Measurements from ENCODE around the gene UBE3D. TPM values are rescaled to one million over a fixed set of nuclear protein-coding genes. Genes with fewer than 3 reads are reported as not detected.

UBE3D gene
- total and polyA plus RNA-seq, 2 of the 4 experiments (the other 2 are of a cell fraction) = 3.2 to 6.3 TPM

DNA sequence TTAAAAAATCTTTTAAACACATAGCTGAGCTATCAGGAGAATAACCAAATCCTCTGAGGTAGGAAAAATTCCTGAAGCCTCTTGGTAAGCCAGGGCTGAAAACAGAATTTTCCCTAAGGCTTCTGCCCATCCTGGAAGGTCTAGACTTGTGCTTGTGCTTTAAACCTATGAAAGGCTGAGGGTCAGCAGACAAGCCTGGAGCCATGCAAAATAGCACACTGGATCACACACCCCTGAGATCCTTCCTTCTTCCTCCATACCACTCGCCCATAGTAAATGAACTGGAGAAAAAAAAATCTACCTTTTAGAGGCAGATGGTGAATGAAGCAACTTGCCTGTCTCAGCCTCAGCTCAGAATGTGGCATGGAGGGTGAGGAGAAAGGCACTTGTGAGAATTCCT is 144.4 kb downstream of the UBE3D start:
- POLR2A ChIA-PET (ENCODE audit: unreplicated experiment) = no interaction called here
- Histone ChIP-seq H2BK5ac (ENCODE audit: low read depth, low read length, poor library complexity, severe bottlenecking) (no peak overlapping the region), H3K4me1 (ENCODE audit: control insufficient read depth, insufficient read depth, low read length) (no peaks in the 10 kb centered on the region), H3K4me3 (ENCODE audit: insufficient read depth, low read depth, low read length) (no peak overlapping the region), H3K4me2 (ENCODE audit: low read depth, low read length) (no peak overlapping the region), H2AK5ac (ENCODE audit: low read depth, low read length) (no peak overlapping the region), H4K8ac (ENCODE audit: low read depth in 2 of 2, low read length in 2 of 2) (no peak overlapping the region), H4K20me1 (ENCODE audit: insufficient read depth, low read length) (no peaks in the 10 kb centered on the region), H2BK15ac (ENCODE audit: low read depth, low read length) (no peak overlapping the region), H3K36me3 (ENCODE audit: control insufficient read depth, insufficient read depth, low read length) (no peaks in the 10 kb centered on the region), H3K9me3 (ENCODE audit: control insufficient read depth, insufficient read depth, low read length) (no peaks in the 10 kb centered on the region), H3K14ac (replicated peaks; ENCODE audit: low read depth, low read length) (no peak overlapping the region), H3K9me1 (ENCODE audit: insufficient read depth, low read length) (no peaks in the 10 kb centered on the region), H2BK120ac (ENCODE audit: low read depth, low read length) (no peak overlapping the region), H3K79me1 (ENCODE audit: low read depth in 1 of 2, low read length in 2 of 2) (no peaks in the 10 kb centered on the region), H3K27ac (ENCODE audit: insufficient read depth, low read length) (no peak overlapping the region), H2AK9ac (replicated peaks; ENCODE audit: low read depth, low read length, poor library complexity) (no peak overlapping the region), H4K91ac (ENCODE audit: insufficient read depth, low read depth, low read length) (no peak overlapping the region), H2BK20ac (ENCODE audit: low read depth, low read length) (no peak overlapping the region), H3K56ac (ENCODE audit: extremely low read depth, insufficient read depth, low read length) (no peak overlapping the region), H3K27me3 (ENCODE audit: control insufficient read depth, insufficient read depth, low read length) (no peaks in the 10 kb centered on the region), H4K5ac (ENCODE audit: low read depth, low read length) (no peak overlapping the region), H3K18ac (ENCODE audit: low read depth, low read length) (no peak overlapping the region), H2AFZ (replicated peaks; ENCODE audit: low read length, poor library complexity) (no peak overlapping the region), H3K4ac (ENCODE audit: low read depth, low read length) (no peak overlapping the region), H3K9ac (ENCODE audit: low read depth, low read length) (no peak overlapping the region), H3K23ac (ENCODE audit: low read depth, low read length) (no peak overlapping the region)
- dilution Hi-C loops (cut with HindIII; ENCODE audit: low sequenced_read_pairs, unreplicated experiment) (no loop called here), intact Hi-C loops (cut with micrococcal nuclease) (no loop called here), in situ Hi-C loops (cut with MboI; ENCODE audit: low sequenced_read_pairs) (no loop called here)
- WGBS, 2 experiments (ENCODE audit: extremely low coverage in 2 of 2, insufficient read length in 1 of 2) = no CpG with 5 or more reads among the region's 1 CpG
- ATAC-seq (ENCODE audit: low read depth) = no peak
- CTCF ChIA-PET = no interaction called here
- BruUV-seq (replicated peaks) = no TSS peak
- no peak for TF ChIP-seq POLR2A (IDR thresholded peaks at IDR 0.05; ENCODE audit: low read depth, low read length)
- TF ChIP-seq BHLHE40 (IDR thresholded peaks at IDR 0.05; ENCODE audit: low read depth, low read length) = no peak
- no peak for TF ChIP-seq RAD21 (IDR thresholded peaks at IDR 0.05; ENCODE audit: low read length)
- no peak for TF ChIP-seq MAFK (IDR thresholded peaks at IDR 0.05; ENCODE audit: low read depth, low read length)
- TF ChIP-seq, protein P1, sequence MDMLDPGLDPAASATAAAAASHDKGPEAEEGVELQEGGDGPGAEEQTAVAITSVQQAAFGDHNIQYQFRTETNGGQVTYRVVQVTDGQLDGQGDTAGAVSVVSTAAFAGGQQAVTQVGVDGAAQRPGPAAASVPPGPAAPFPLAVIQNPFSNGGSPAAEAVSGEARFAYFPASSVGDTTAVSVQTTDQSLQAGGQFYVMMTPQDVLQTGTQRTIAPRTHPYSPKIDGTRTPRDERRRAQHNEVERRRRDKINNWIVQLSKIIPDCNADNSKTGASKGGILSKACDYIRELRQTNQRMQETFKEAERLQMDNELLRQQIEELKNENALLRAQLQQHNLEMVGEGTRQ (IDR thresholded peaks at IDR 0.05; ENCODE audit: low read depth, low read length) = no peak
- TF ChIP-seq FOS (IDR thresholded peaks at IDR 0.05; ENCODE audit: low read depth, low read length) = no peak
- no peak for DNase-seq

Measured in IMR-90 (cell line).